Stimulated activated CD4-positive, alpha-beta T cell treated with anti-CD3 and anti-CD28 coated beads, Interleukin-1b, Interleukin-23, amount 100 ng/mL, for 1 hour (primary cell): Measurements from ENCODE around the gene NFIL3.
"Not testable (repeated sequence)": the region's sequence is repeated elsewhere in the genome, so short reads cannot be mapped to it uniquely, and the experiment has no call there.

ENCODE experiments used
- DNase-seq, 2 donors: peaks; one replicate each; pipeline ENCODE4 v3.0.0-alpha.2; 2020; ENCODE audit warnings: low read depth in 2 of 2

The NFIL3 gene

DNA sequence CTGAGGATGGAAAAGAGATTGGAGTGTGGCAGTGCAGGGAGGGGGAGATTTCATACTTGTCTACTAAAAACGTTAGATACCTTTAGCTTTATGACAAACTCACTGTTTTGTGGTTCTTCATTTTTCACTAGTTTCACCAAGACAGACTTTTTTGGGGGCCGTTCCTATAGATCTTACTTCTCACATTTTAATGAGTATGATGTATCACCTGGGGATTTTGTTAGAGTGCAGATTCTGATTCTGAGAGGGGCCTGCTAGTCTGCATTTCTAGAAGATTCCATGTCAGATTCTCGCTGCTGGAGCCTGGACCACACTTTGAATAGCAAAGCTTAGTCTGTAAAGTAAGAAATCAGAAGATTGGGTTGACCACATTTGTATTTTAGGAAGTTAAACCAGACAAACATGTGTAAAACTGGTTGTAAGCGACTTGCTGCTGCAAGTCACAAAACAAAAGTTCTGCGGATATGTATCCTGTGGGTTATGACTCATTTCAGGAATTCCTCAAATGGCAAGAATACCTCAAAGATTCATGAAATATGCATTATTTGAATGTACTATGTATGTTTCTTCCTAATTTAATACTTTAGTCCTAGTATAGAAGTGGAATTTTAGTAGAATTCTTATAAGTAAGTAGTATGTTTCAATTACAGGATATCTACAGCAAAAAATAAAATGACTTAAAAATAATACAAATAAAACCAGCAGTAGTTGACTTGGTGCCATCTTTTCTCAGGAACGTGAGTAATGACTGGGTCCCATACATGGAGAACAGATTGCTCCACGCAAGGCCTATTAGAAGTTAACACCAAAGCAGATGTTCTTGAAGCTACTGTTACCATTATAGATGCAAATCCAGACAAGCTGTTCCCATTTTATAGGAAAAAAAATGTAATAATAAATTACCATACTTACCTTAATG, 27.8 kb downstream of the NFIL3 start:
- no peak for DNase-seq

- DNase-seq, result no peak
These were observed 28.5 kb downstream of the NFIL3 start for GRCh38 chr9:91395106-91395552.

DNA sequence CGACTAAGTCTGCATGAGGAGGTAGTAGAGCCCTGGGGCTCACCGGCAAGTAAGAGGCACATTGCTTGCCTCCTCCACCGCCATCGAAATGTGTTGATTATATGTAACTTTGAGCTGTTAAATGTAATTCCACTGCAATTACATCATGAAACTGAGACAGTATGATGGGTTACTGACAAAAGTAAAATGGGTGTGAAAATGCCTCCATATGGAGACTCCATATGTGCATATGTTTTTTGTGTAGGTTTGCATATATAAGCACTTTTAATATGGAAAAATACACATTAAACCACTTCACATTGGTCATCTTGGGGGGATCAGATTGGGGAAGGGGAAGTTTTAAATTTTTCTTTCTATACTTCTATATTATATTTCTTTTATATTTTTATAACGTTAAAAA, 29.8 kb downstream of the NFIL3 start:
- no peak for DNase-seq

DNA sequence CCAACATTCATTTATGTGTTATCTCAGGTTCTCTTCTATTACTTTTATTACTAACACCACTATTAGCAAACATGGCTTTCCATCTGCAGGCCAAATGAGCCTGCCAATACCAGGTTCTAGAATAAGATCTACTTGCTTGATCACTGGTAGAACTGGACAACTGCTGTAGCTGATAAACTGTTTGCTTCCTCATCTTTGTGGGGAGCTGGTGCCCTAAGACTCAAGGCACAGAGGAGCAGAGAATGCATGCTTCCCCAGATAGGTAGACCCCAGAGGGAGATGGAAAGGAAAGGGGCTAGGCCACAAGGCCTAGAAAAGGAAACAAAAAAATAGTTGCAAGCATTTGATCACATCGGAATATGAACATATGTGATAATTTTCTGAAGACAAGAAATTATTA, 31.2 kb downstream of the NFIL3 start:
- no peak for DNase-seq

DNA sequence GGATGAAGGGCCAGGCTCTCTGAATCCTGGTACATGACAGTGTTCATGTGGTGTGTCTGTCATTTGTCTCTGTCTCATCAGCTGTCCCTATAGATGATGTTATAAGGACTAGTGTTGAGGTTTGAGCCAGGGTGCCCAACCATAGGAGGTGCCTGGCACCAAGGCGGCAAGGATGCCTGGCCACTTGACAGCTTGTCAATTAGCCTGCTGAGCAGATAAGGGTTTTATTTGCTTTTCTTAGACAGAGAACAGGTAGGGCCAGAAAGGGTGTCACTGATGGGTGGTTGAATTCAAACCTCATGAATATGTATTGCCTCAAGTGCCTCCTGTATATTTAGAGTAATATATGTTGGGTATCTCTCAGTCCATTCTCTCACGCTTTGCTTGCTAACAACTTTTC, 31.8 kb downstream of the NFIL3 start:
- DNase-seq, result no peak

- DNase-seq, result no peak
These were observed 32.2 kb downstream of the NFIL3 start for GRCh38 chr9:91391412-91391811.

DNA sequence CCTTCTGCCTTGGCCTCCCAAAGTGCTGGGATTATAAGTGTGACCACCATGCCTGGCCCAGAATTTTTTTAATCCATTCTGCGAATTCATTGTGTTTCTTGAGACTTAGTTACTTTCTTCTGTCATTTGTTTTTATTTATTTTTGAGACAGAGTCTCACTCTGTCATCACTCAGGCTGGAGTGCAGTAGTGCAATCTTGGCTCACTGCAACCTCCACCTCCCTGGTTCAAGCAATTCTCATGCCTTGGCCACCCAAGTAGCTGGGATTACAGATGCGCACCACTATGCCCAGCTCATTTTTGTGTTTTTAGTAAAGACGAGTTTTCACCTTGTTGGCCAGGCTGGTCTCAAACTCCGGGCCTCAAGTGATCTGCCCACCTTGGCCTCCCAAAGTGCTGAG, 33.9 kb downstream of the NFIL3 start:
- DNase-seq, result not testable (repeated sequence)

- no peak for DNase-seq
These were observed 36.9 kb downstream of the NFIL3 start for GRCh38 chr9:91386765-91387164.

- DNase-seq, result no peak
These were observed 38.7 kb downstream of the NFIL3 start for GRCh38 chr9:91384954-91385353.

GRCh38 chr9:91383577-91383976, 40.1 kb downstream of the NFIL3 start:
- no peak for DNase-seq

- DNase-seq, result no peak
These were observed 41.3 kb downstream of the NFIL3 start for GRCh38 chr9:91382298-91382697.

- DNase-seq, result no peak
These were observed 44.2 kb downstream of the NFIL3 start for GRCh38 chr9:91379426-91379825.

DNA sequence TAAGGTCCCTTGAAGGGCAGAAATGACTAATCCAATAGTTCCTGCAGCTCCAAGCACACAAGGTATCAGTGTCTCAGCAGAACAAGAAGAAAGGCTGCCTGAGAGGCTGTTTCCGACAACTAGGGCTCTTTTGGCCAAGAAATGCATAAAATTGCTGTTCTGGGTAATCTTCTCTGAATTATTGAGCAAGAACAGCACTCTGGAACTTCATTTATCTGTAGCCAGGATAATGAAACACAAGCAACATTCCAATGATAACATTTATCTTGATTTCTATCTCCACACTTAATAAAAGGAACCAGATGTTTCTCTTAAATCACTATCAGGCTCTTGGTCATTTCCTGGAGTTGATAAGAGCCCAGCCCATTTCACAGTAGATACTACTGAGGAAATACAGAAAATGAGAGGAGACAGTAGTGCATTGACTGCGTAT, 44.9 kb downstream of the NFIL3 start:
- DNase-seq, result no peak

DNA sequence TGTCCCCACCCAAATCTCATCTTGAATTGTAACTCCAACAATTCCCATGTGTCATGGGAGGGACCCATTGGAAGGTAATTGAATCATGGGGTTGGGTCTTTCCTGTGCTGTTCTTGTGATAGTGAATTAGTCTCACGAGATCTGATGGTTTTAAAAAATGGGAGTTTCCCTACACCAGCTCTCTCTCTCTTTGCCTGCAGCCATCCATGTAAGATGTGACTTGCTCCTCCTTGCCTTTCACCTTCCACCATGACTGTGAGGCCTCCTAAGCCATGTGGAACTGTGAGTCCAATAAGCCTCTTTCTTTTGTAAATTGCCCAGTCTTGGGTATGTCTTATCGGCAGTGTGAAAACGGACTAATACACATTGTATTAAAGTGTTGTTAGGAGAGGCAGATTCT, 45.6 kb downstream of the NFIL3 start:
- DNase-seq, result not testable (repeated sequence)

GRCh38 chr9:91376239-91376638, 47.4 kb downstream of the NFIL3 start:
- no peak for DNase-seq

GRCh38 chr9:91374939-91375338, 48.7 kb downstream of the NFIL3 start:
- DNase-seq, result no peak

DNA sequence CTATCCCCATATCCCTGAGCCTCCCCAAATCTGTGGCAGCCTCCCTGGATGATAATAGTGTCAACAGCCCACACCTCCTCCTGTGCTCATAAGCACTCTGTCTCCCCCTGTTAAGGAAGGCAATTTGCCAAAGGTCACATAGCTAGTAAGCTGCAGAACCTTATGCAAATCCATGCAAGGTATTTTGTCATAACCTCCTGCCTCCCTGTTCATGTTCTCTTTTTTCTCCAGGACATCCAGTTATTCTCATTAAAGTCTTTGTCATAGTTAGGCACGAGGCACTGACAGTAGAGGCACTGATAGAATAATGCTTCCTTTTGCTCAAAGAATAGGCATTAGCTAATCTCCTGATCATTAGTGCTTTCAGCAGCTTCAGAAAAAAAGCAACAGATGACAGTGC, 51.7 kb downstream of the NFIL3 start:
- no peak for DNase-seq

DNA sequence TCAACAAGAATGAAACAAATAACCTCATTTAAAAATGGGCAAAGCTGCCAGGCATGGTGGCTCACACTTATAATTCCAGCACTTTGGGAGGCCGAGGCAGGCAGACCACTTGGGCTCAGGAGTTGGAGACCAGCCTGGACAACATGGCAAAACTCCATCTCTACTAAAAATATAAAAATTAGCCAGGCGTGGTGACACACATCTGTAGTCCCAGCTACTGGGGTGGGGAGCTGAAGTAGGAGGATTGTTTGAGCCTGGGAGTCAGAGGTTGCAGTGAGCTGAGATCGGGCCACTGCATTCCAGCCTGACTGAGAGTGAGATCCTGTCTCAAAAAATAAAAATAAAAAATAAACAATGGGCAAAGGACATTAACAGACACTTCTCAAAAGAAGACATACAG, 53.6 kb downstream of the NFIL3 start:
- DNase-seq, result not testable (repeated sequence)

DNA sequence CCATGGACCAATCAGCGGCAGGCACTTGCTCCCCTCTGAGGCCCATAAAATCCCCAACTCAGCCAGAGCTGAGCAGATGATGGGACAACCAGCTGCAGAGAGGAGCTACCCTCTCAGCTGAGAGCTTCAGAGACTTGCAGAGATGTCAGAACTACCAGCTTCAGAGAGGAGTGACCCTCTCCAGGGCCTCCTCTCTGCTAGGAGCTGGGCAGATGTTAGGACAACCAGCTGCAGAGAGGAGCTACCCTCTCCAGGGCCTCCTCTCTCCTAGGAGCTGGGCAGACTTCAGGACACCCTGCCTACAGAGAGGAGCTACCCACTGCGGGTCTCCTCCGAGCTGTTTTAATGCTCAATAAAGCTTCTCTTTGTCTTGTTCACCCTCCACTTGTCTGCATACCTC, 58.9 kb downstream of the NFIL3 start:
- no peak for DNase-seq

- DNase-seq, result no peak
These were observed 59.6 kb downstream of the NFIL3 start for GRCh38 chr9:91364005-91364404.

GRCh38 chr9:91362051-91362611, 61.5 kb downstream of the NFIL3 start:
- DNase-seq, result no peak

DNA sequence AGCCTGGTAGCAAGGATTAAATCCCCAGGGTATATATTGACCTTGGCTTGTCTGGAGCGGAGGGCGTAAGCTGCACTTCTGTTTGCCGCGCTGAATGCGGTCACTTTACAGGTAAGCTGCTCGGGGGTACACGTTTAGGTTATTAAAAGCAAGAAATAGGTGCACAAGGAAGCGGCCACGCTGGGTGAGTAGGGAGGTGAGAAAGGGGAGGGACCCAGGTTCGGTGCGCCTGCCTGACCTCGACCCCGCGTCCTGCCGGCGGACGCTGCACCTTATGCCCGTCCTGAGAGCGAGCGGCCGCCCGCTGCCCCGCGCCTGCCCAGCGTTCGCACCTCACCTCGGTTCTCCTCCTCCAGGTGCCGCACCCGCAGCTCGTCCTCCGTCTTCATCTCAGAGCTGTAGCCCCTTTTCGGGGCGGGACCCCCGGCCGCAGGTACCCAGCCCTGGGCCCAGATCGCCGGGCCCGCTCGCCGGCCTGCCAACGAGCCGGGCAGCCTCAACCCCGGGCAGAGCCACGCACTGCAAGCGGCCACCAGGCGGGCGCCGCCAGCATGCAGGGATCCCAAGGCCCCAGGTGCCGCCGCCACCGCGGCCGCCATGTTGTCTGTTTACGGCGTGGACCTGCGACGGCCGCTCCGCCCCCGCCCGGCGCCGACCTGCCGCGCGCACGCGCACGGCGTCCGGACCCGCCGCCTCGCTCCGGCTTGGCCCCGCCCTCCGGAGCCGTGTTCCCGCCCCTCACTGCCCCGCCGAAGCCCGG, 62.2 kb downstream of the NFIL3 start, which contains the start of gene AUH:
Gene AUH, minus strand, starts transcription at position 628 of the 760 bp plus-strand sequence. Its CDS starts 29 bp downstream, at position 599.
- DNase-seq, result peak; percentile 60 to 78
